HG02943 (cell line): ENCODE measurements around the gene ASH1L.
"Not testable (repeated sequence)": the region's sequence is repeated elsewhere in the genome, so short reads cannot be mapped to it uniquely, and the experiment has no call there.

ENCODE experiments used
- ATAC-seq: cut with Tn5 transposase; IDR thresholded peaks from one replicate; pipeline ENCODE4 v1.9.1; 2021; ENCODE audit warnings: mild to moderate bottlenecking, low read depth, moderate library complexity; ENCODE audit not compliant: unreplicated experiment

ASH1L gene

DNA sequence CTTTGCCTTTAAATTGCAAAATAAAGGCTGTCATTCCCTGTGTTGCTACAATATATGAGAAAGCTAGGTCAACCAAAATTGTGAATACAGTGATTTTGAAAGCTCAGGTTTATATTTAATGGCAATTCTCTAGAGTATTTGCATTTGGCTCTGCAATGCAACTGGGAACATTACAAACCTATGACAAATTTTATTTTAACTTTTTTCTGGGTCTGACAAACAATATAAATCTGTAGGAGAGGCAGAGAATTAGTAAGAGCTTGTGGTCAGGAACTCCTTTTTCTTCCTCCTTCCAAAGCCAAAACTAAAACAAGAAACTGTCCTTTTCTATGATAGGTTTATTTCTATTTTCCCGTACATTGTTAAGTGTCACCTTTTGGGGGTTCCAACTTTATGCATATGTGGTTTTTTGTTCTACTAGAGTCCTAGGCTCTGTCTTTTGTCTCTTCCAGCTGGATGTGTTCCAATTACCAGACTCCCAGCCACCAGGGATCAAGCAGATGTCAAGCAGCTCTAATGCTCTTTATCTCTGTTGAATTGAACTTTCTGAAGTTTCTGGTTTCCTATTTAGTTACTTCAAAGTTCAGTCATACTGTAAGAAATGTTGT, 106.9 kb downstream of the ASH1L start:
- ATAC-seq, result no peak

GRCh38 chr1:155454096-155454495, 108.5 kb downstream of the ASH1L start:
- ATAC-seq, result no peak

- no peak for ATAC-seq
These were observed 109.5 kb downstream of the ASH1L start for GRCh38 chr1:155453141-155453540.

GRCh38 chr1:155451199-155451598, 111.4 kb downstream of the ASH1L start:
- no peak for ATAC-seq

GRCh38 chr1:155442431-155442830, 120.2 kb downstream of the ASH1L start:
- ATAC-seq, result not testable (repeated sequence)

DNA sequence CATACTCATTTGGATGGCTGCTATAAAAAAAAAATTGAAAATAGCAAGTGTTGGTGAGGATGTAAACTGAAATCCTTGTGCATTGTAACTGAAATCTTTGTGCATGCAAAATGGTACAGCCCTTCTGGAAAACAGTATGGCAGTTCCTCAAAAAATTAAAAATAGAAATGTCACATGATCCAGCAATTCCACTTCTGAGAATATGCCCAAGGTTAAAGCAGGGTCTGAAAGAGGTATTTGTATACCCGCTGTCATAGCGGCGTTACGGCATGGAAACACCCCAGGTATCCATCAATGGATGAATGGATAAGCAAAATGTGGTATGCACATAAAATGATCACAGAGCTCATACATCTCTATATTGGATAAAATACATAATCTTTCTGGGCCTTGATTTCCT, 125.2 kb downstream of the ASH1L start:
- no peak for ATAC-seq

GRCh38 chr1:155433831-155434389, 128.7 kb downstream of the ASH1L start:
- not testable (repeated sequence) for ATAC-seq

DNA sequence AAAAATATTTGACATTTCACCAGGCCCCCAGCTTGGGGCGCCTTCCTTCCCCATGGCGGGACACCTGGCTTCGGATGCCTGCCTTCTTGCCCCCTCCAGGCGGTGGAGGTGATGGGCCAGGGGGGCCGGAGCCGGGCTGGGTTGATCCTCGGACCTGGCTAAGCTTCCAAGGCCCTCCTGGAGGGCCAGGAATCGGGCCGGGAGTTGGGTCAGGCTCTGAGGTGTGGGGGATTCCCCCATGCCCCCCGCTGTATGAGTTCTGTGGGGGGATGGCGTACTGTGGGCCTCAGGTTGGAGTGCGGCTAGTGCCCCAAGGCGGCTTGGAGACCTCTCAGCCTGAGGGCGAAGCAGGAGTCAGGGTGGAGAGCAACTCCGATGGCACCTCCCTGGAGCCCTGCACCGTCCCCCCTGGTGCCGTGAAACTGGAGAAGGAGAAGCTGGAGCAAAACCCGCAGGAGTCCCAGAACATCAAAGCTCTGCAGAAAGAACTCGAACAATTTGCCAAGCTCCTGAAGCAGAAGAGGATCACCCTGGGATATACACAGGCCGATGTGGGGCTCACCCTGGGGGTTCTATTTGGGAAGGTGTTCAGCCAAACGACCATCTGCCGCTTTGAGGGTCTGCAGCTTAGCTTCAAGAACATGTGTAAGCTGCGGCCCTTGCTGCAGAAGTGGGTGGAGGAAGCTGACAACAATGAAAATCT, 129.3 kb downstream of the ASH1L start:
- not testable (repeated sequence) for ATAC-seq

- no peak for ATAC-seq
These were observed 138.5 kb downstream of the ASH1L start for GRCh38 chr1:155424091-155424490.

GRCh38 chr1:155420788-155421187, 141.8 kb downstream of the ASH1L start:
- no peak for ATAC-seq

- not testable (repeated sequence) for ATAC-seq
These were observed 150.8 kb downstream of the ASH1L start for GRCh38 chr1:155411840-155412239.

DNA sequence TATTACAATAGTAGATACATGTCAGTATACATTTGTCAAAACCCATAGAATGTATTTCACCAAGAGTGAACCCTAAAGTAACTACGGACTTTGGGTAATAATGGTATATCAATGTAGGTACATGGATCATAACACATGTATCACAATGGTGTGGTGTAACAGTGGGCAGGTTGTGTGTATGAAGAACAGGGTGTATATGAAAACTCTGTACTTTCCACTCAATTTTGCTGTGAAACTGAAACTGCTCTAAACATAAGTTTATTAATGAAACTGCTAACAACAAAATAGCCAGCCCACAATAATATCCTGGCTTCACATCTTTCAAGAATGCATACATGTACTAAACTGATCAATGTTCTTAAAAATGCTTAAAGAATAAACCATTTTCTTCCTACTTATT, 151.7 kb downstream of the ASH1L start:
- ATAC-seq, result no peak

DNA sequence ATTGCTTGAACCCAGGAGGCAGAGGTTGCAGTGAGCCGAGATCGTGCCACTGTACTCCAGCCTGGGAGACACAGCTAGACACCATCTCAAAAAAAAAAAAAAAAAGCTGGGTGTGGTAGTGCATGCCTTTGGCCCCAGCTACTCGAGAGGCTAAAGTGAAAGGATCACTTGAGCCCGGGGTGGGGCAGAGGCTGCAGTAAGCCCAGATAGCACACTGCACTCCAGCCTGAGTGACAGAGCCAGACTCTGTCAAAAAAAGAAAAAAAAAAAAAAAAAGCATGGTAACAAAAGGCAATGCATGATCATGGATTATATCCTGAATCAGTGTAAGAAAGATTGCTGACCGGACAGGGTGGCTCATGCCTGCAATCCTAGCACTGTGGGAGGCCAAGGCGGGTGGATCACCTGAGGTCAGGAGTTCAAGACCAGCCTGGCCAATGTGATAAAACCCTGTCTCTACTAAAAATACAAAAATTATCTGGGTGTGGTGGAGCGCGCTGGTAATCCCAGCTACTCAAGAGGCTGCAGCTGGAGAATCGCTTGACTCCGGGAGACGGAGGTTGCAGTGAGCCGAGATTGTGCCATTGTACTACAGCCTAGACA, 165.6 kb downstream of the ASH1L start:
- ATAC-seq, result no peak

GRCh38 chr1:155392898-155393411, 169.6 kb downstream of the ASH1L start:
- ATAC-seq, result no peak

- ATAC-seq, result no peak
These were observed 172.8 kb downstream of the ASH1L start for GRCh38 chr1:155389826-155390225.

DNA sequence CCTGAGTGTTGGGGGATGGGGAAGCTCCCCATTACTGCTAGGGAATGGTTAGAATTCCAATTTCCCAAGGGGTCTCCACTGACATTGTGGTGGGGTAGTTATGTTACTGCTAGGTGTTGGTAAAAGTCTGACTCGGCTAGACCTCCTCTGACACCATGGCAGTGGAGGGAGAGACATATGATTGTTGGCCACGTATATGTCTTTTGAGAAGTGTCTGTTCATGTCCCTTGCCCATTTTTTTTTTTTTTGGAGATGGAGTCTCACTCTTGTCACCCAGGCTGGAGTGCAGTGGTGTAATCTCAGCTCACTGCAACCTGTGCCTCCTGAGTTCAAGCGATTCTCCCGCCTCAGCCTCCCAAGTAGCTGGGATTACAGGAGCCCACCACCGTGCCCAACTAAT, 176.8 kb downstream of the ASH1L start:
- not testable (repeated sequence) for ATAC-seq

- no peak for ATAC-seq
These were observed 179.2 kb downstream of the ASH1L start for GRCh38 chr1:155383406-155383805.

DNA sequence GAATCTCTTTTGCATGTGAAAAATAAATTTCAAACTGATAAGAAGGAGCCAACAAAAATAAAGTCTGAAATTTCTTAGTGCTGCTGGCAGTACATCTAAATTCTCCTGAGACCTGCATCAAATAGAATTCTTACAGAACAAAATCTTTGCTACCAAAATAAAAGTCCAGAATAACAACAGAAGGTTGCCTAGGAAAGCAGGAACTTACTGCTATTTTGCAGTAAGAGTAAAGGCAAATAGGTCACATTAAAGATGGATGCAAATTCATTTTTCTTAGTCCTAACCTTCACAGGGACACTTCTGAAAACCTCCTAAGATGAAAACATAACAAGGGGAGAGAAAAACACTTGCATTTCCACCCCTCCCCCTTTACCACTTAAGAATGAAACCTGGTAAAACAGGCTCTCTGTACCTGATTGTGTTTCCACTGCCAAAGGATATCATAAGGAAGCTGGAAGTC, 182.9 kb downstream of the ASH1L start:
- ATAC-seq, result no peak

GRCh38 chr1:155379180-155379579, 183.4 kb downstream of the ASH1L start:
- no peak for ATAC-seq

- no peak for ATAC-seq
These were observed 202.6 kb downstream of the ASH1L start for GRCh38 chr1:155360051-155360450.

DNA sequence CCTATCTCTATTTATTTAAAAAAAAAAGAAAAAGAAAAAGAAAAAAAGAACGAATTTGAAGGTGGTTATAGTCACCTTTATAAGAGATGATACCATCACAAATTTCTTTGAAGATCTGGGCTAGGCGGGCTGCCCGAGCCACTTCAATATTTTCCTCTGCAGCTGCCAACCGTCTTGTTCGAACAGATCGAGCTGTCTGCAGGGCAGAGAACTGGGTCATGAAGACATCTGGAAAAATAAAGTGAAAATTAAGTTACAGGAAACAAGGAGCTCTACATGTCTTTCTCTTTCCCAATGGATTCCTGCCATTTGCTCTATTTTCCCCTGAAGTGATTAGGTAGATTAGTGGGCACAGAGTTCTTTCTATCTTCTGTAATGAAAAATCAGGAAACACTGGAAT, 210.0 kb downstream of the ASH1L start:
- no peak for ATAC-seq
